Esophagus muscularis mucosa (tissue), 4 donors: ENCODE measurements around the gene IFNLR1. TPM values are rescaled to one million over a fixed set of nuclear protein-coding genes. Genes with fewer than 3 reads are reported as not detected.

ENCODE experiments used
- DNase-seq: peaks from one replicate; pipeline ENCODE4 v3.0.0-alpha.2; 2017; ENCODE audit errors: extremely low spot score
- H3K27ac ChIP-seq, 4 donors: fragments of 200-600 bp; sonication (generic); replicated peaks in 1 of 4; 1 replicate in 3 of 4; 2 replicates in 1 of 4; pipeline ENCODE4 v1.5.1; 2016 to 2019; ENCODE audit warnings: mild to moderate bottlenecking in 1 of 4
- H3K27me3 ChIP-seq, 4 donors: fragments of 200-600 bp; sonication (generic); one replicate each; pipeline versions ENCODE4 v1.5.1 to v1.6.0; 2016 to 2019
- H3K36me3 ChIP-seq, 4 donors: fragments of 200-600 bp; sonication (generic); one replicate each; pipeline ENCODE4 v1.5.1; 2016 to 2019
- H3K4me1 ChIP-seq, 4 donors: fragments of 200-600 bp; sonication (generic); one replicate each; pipeline ENCODE4 v1.5.1; 2016 to 2019
- H3K4me3 ChIP-seq, 4 donors: fragments of 200-600 bp; sonication (generic); 1 replicate in 2 of 4; 2 replicates in 2 of 4; pipeline ENCODE4 v1.5.1; 2016 to 2019; ENCODE audit warnings: mild to moderate bottlenecking in 4 of 4, moderate library complexity in 1 of 4
- H3K9me3 ChIP-seq, 4 donors: fragments of 200-600 bp; sonication (generic); 1 replicate in 3 of 4; 2 replicates in 1 of 4; pipeline ENCODE4 v1.5.1; 2016 to 2019
- EP300 ChIP-seq: sonication (generic); formaldehyde crosslinking; IDR thresholded peaks from one replicate; pipeline ENCODE4 v1.6.1; 2017; ENCODE audit warnings: antibody characterized with exemption
- POLR2A ChIP-seq: fragments of 450-650 bp; IDR thresholded peaks from one replicate; pipeline ENCODE4 v1.6.1; 2017; ENCODE audit warnings: antibody characterized with exemption, moderate library complexity, mild to moderate bottlenecking, low read depth
- POLR2AphosphoS5 ChIP-seq, 2 donors: sonication (generic); formaldehyde crosslinking; IDR thresholded peaks; one replicate each; pipeline ENCODE4 v1.6.1; 2017; ENCODE audit warnings: antibody characterized with exemption in 2 of 2
- WGBS: methylation state at CpG from one replicate; pipeline ENCODE4 v1.1.5; 2018; 5-methylcytosine and 5-hydroxymethylcytosine counted together
- intact Hi-C: fragments of 100-400 bp; cut with DNase I; formaldehyde crosslinking; loops from one replicate; pipeline ENCODE4 v1.15.1; 2023
- total RNA-seq, 4 donors: library from RNA; depleted of rRNA; stranded (reverse); fragments of >200 nt; gene quantifications; one replicate each; pipeline versions ENCODE4 v1.1.0 to v1.2.1, GENCODE V29; 2016
- TF ChIP-seq, protein P1 (sequence below), 3 experiments: fragments of 200-600 bp in 2 of 3; fragments of 450-650 bp in 1 of 3; sonication (generic) in 2 of 3; IDR thresholded peaks; one replicate each; pipeline ENCODE4 v1.5.1; 2017 to 2019; ENCODE audit warnings: antibody characterized with exemption in 3 of 3, mild to moderate bottlenecking in 2 of 3, moderate library complexity in 1 of 3

The IFNLR1 gene
- total RNA-seq, 4 donors from 2014 or later = 0.50 to 2.0 (median 1.2) TPM

DNA sequence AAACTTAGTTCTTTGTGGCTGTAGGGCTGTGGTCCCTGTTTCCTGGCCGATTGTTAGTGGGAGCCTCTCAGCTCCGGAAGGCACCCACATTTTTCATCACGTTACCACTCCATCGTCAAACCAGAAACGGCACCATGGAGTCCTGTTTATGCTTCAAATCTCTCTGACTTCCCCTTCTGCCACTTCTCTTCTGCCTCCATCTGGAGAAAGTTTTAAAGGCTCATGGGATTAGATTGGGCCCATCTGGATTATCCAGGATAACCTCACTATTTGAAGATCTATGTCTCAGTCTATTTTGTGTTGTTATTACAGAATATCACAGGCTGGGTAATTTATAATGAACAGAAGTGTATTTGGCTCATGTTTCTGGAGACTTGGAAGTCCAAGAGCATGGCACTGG, 24.9 kb downstream of the IFNLR1 start:
- Histone ChIP-seq H3K36me3 (peaks cover 0 to 8% (median 0%) of the 10 kb centered on the region in 4 donors), H3K27ac (no peak overlapping the region), H3K4me1 (no peaks in the 10 kb centered on the region), H3K9me3 (no peaks in the 10 kb centered on the region), H3K4me3 (no peak overlapping the region), H3K27me3 (peaks cover 0 to 3% (median 0%) of the 10 kb centered on the region in 4 donors)
- intact Hi-C loops = no loop called here
- no peak for DNase-seq
- no peak for TF ChIP-seq POLR2A
- no peak for TF ChIP-seq POLR2AphosphoS5 (IDR thresholded peaks at IDR 0.05)
- TF ChIP-seq, protein P1, sequence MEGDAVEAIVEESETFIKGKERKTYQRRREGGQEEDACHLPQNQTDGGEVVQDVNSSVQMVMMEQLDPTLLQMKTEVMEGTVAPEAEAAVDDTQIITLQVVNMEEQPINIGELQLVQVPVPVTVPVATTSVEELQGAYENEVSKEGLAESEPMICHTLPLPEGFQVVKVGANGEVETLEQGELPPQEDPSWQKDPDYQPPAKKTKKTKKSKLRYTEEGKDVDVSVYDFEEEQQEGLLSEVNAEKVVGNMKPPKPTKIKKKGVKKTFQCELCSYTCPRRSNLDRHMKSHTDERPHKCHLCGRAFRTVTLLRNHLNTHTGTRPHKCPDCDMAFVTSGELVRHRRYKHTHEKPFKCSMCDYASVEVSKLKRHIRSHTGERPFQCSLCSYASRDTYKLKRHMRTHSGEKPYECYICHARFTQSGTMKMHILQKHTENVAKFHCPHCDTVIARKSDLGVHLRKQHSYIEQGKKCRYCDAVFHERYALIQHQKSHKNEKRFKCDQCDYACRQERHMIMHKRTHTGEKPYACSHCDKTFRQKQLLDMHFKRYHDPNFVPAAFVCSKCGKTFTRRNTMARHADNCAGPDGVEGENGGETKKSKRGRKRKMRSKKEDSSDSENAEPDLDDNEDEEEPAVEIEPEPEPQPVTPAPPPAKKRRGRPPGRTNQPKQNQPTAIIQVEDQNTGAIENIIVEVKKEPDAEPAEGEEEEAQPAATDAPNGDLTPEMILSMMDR (IDR thresholded peaks at IDR 0.05) = no peak
- TF ChIP-seq EP300 = no peak
- WGBS = 66% methylated on average over 5 of the region's 5 CpGs

DNA sequence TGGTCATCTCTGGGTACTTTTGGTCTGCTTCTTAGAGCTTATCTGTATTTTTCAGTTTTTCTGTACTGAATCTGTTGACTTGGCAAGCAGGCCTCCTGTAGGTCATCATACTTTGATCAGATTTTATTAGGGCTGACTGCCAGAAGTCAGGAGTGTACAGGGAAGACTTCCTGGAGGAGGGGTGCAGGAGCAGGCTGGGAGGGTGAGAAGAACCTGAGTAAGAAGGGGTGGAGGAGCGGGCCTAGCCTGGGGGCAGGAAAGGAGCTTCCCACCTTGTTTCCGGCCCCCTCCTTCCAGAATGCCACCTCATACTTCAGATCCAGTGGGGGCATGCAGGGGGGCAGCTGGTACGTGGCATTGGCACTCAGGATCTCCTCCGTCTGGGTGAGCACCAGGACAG, 25.8 kb downstream of the IFNLR1 start:
- H3K27ac ChIP-seq = no peak overlapping the region
- WGBS = 91% methylated on average over 4 of the region's 4 CpGs
- H3K4me3 ChIP-seq = no peak overlapping the region
- no peaks in the 10 kb centered on the region for H3K9me3 ChIP-seq
- peaks cover 0 to 15% (median 0%) of the 10 kb centered on the region in 4 donors for H3K36me3 ChIP-seq
- no peaks in the 10 kb centered on the region for H3K4me1 ChIP-seq
- DNase-seq = no peak
- TF ChIP-seq EP300 = no peak
- TF ChIP-seq, protein P1 (IDR thresholded peaks at IDR 0.05) = no peak
- no peak for TF ChIP-seq POLR2A
- TF ChIP-seq POLR2AphosphoS5 (IDR thresholded peaks at IDR 0.05) = no peak
- intact Hi-C loops = no loop called here
- H3K27me3 ChIP-seq = peaks cover 0 to 5% (median 0%) of the 10 kb centered on the region in 4 donors

DNA sequence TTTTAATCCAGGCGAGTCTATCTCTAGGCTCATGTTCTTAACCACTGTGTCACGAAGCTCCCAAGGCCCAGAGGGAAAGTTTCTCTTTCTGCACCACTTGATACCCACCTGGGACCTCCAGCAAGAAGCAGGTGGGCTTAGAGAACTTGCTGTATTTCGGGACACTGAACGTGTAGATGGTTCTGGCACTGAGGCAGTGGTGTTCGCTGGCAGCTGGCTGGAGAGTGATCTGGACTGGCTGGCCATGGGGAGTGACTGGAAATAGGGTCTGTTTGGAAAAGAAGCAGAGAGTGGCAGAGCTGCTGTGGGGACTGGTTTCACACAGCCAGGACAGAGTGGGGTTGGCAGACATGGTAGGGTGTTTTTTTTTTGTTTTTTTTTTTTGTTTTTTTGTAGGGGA, 27.7 kb downstream of the IFNLR1 start:
- H3K27ac ChIP-seq = no peak overlapping the region
- intact Hi-C loops = no loop called here
- TF ChIP-seq POLR2A (no peak), EP300 (no peak), POLR2AphosphoS5 (IDR thresholded peaks at IDR 0.05) (no peak)
- TF ChIP-seq, protein P1 (IDR thresholded peaks at IDR 0.05) = no peak
- peaks cover 0 to 5% (median 0%) of the 10 kb centered on the region in 4 donors for H3K27me3 ChIP-seq
- no peak overlapping the region for H3K4me3 ChIP-seq
- DNase-seq = no peak
- no peaks in the 10 kb centered on the region for H3K9me3 ChIP-seq
- H3K4me1 ChIP-seq = no peaks in the 10 kb centered on the region
- peaks cover 0 to 15% (median 0%) of the 10 kb centered on the region in 4 donors for H3K36me3 ChIP-seq
- WGBS = 86% methylated on average over 5 of the region's 5 CpGs

DNA sequence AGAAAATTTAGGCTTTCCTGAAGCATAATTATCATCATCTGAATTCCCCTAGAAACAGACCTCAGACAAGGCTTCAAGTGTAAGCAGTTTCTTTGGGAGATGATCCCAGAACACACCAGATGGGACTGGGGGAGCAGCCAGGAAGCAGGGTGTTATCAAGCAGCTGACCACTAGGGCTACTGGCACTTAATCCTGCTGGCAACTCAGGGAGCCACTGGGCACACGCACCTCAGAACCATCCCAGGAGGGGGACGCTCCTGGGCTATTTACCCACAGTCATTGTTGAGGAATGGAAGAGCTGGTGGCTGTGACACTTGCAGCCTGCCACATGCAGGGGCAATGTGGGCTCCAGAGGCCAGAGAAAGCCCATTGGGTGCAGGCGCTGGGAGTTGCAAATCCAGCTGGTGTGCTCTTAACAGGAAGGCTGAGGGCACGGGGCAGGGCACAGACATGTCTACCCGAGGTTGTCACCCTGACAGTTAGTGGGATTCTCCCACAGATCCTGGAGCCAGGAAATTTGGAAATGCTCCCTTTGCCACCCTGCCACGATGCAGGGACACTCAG, 29.1 kb downstream of the IFNLR1 start:
- peaks cover 0 to 15% (median 0%) of the 10 kb centered on the region in 4 donors for H3K36me3 ChIP-seq
- no peaks in the 10 kb centered on the region for H3K4me1 ChIP-seq
- H3K27me3 ChIP-seq = peaks cover 0 to 9% (median 0%) of the 10 kb centered on the region in 4 donors
- WGBS = 75% methylated on average over 3 of the region's 6 CpGs
- intact Hi-C loops = no loop called here
- no peak for DNase-seq
- H3K4me3 ChIP-seq = no peak overlapping the region
- no peak for TF ChIP-seq POLR2A
- no peak for TF ChIP-seq EP300
- no peak for TF ChIP-seq POLR2AphosphoS5 (IDR thresholded peaks at IDR 0.05)
- TF ChIP-seq, protein P1 (IDR thresholded peaks at IDR 0.05) = no peak
- no peak overlapping the region for H3K27ac ChIP-seq
- no peaks in the 10 kb centered on the region for H3K9me3 ChIP-seq
